ENCODE data around the gene ZNF394. TPM values are rescaled to one million over a fixed set of nuclear protein-coding genes. Genes with fewer than 3 reads are reported as not detected.

ZNF394 gene
- total RNA-seq, 2 donors from 2014 or later = 10.8 to 20.2 TPM

- peaks cover 0 to 53% of the 10 kb centered on the region in 2 donors for H3K4me1 ChIP-seq
- H3K27ac ChIP-seq = peak overlapping the region; percentile 2 to 46
- no peaks in the 10 kb centered on the region for H3K9me3 ChIP-seq
- H3K4me3 ChIP-seq = no peak overlapping the region
- H3K27me3 ChIP-seq = no peaks in the 10 kb centered on the region
- DNase-seq (ENCODE audit: low spot score) = no peak
- no peak for TF ChIP-seq CTCF (IDR thresholded peaks at IDR 0.05)
- H3K36me3 ChIP-seq = peaks cover 43% of the 10 kb centered on the region
Measured at GRCh38 chr7:99461221-99461620, 38.9 kb downstream of the ZNF394 start.

GRCh38 chr7:99460651-99461050, 39.4 kb downstream of the ZNF394 start:
- Histone ChIP-seq H3K36me3 (peaks cover 43% of the 10 kb centered on the region), H3K9me3 (no peaks in the 10 kb centered on the region), H3K27me3 (no peaks in the 10 kb centered on the region), H3K4me3 (no peak overlapping the region), H3K27ac (peak overlapping the region; percentile 2 to 46), H3K4me1 (peaks cover 0 to 58% of the 10 kb centered on the region in 2 donors)
- no peak for DNase-seq (ENCODE audit: low spot score)
- no peak for TF ChIP-seq CTCF (IDR thresholded peaks at IDR 0.05)

- peak in 1 of 2 donors; percentile 24 for TF ChIP-seq CTCF (IDR thresholded peaks at IDR 0.05)
- Histone ChIP-seq H3K27me3 (no peaks in the 10 kb centered on the region), H3K4me3 (no peak overlapping the region), H3K36me3 (peaks cover 41% of the 10 kb centered on the region), H3K9me3 (no peaks in the 10 kb centered on the region), H3K27ac (no peak overlapping the region), H3K4me1 (peaks cover 0 to 46% of the 10 kb centered on the region in 2 donors)
- DNase-seq (ENCODE audit: low spot score) = no peak
Measured at GRCh38 chr7:99459087-99459486, 41.0 kb downstream of the ZNF394 start.

- H3K27ac ChIP-seq = no peak overlapping the region
- H3K27me3 ChIP-seq = no peaks in the 10 kb centered on the region
- DNase-seq (ENCODE audit: low spot score) = no peak
- H3K4me3 ChIP-seq = no peak overlapping the region
- no peaks in the 10 kb centered on the region for H3K9me3 ChIP-seq
- no peak for TF ChIP-seq CTCF (IDR thresholded peaks at IDR 0.05)
- H3K36me3 ChIP-seq = peaks cover 42% of the 10 kb centered on the region
- H3K4me1 ChIP-seq = peaks cover 0 to 40% of the 10 kb centered on the region in 2 donors
Measured at GRCh38 chr7:99457650-99458493, 42.2 kb downstream of the ZNF394 start.

- Histone ChIP-seq H3K36me3 (peaks cover 48% of the 10 kb centered on the region), H3K27ac (no peak overlapping the region), H3K4me3 (no peak overlapping the region), H3K4me1 (peaks cover 0 to 40% of the 10 kb centered on the region in 2 donors), H3K9me3 (no peaks in the 10 kb centered on the region), H3K27me3 (no peaks in the 10 kb centered on the region)
- TF ChIP-seq CTCF (IDR thresholded peaks at IDR 0.05) = no peak
- no peak for DNase-seq (ENCODE audit: low spot score)
Measured at GRCh38 chr7:99457050-99457649, 42.9 kb downstream of the ZNF394 start.

All from right atrium auricular region (tissue), 2 donors.